KOPT-K1 (cell line): ENCODE measurements around the gene ZNF19.

ENCODE experiments used
- H3K27ac ChIP-seq: fragments of 200-600 bp; sonication (generic); 2 replicates; pipeline ENCODE4 v1.5.1; 2016; ENCODE audit warnings: antibody characterized with exemption, mild to moderate bottlenecking, low read depth, low read length; ENCODE audit not compliant: poor library complexity, severe bottlenecking
- H3K36me3 ChIP-seq: fragments of 200-600 bp; sonication (generic); 2 replicates; pipeline ENCODE4 v1.5.1; 2017; ENCODE audit warnings: antibody characterized with exemption, mild to moderate bottlenecking, low read length, moderate library complexity; ENCODE audit not compliant: insufficient read depth
- H3K9me3 ChIP-seq: fragments of 200-600 bp; sonication (generic); 2 replicates; pipeline ENCODE4 v1.5.1; 2017; ENCODE audit warnings: antibody characterized with exemption, low read length, mild to moderate bottlenecking; ENCODE audit not compliant: insufficient read depth, poor library complexity, severe bottlenecking

ZNF19 gene

DNA sequence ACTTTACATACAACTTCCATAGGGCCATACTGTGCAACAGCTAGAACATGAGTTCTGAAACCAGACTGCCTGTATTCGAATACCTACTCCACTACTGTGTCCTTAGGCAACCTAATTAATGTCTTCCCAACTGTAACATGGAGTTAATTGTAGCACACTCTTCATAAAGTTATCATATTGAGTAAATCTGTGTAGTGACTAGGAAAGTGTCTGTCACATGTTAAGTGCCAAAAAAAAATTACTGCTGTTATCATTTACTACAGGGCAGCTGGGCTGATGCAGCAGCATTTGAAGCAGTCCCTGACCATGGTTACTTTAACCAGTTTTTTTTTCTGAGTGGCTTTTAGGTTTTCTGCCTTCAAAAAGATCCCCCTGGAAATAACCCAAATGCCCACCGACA is 16.2 kb downstream of the ZNF19 start:
- Histone ChIP-seq H3K27ac (no peak overlapping the region), H3K36me3 (no peaks in the 10 kb centered on the region), H3K9me3 (no peaks in the 10 kb centered on the region)

DNA sequence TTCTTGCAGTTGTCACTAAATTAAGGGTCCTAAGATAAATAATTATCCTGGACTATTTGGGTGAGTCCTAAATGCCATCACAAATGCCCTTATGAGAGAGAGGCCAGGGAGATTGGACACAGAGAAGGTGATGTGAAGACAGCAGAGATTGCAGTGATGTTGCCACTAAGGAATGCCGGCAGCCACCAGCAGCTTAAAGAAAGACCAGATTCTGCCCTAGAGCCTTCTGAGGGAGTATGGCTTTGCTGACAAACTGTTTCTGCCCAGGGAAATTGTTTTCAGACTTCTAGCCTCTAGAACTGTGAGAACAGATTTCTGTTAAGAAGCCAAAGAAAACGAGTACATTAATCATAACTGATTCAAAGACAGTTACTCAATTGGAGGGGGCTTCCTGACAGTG is 17.1 kb downstream of the ZNF19 start:
- H3K36me3 ChIP-seq, result no peaks in the 10 kb centered on the region
- H3K9me3 ChIP-seq, result no peaks in the 10 kb centered on the region
- no peak overlapping the region for H3K27ac ChIP-seq

DNA sequence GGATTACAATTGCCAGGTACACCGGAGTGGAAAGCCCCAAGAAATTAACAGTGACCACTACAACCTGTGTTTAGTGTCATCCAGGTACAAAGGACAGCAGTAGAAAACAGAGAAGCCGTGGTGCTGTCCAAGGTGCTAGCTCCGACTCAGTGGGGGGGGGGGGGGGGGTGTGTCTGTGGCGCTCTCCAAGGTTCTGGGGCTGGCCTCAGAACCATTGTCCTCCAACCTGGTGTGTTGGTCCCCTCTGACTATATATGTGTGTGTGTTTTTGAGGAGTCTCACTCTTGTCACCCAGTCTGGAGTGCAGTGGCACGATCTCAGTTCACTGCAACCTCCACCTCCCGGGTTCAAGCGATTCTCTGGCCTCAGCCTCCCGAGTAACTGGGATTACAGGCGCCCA is 21.3 kb downstream of the ZNF19 start:
- Histone ChIP-seq H3K27ac (no peak overlapping the region), H3K36me3 (no peaks in the 10 kb centered on the region), H3K9me3 (no peaks in the 10 kb centered on the region)

DNA sequence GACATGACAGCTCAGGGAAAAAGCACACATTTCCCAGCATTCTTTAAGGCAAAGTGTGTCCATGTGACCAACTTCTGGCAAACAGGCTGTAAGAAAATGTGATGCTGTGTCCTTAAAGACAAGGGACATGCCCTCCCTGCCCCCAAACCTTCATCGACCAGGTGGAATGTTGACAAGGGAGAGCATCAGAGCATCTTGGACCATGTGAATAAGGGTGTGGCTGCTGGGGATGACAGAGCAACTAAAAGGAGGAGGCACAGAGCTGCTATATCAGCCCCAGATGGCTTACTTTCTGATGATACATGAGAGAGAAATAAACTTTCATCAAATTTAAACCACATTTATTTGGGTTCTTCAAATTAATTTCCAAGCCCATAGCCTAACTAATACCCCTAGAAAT is 24.9 kb downstream of the ZNF19 start:
- H3K36me3 ChIP-seq, result no peaks in the 10 kb centered on the region
- no peaks in the 10 kb centered on the region for H3K9me3 ChIP-seq
- no peak overlapping the region for H3K27ac ChIP-seq

GRCh38 chr16:71461686-71462648 is 27.2 kb downstream of the ZNF19 start, which contains the start of gene ZNF23:
Gene ZNF23 (minus strand): TSS chr16:71462247. CDS start chr16:71456796, 5,451 bp downstream.
- peak within 1 kb of the TSS; percentile 66 for H3K27ac ChIP-seq
- H3K9me3 ChIP-seq, result no peaks in the 10 kb centered on the region
- no peaks in the 10 kb centered on the region for H3K36me3 ChIP-seq

- peaks cover 4% of the 10 kb centered on the region; the same call in 1 of the 2 replicates for H3K36me3 ChIP-seq
- no peak overlapping the region for H3K27ac ChIP-seq
- no peaks in the 10 kb centered on the region for H3K9me3 ChIP-seq
Measured at GRCh38 chr16:71460941-71461340, 28.2 kb downstream of the ZNF19 start.

DNA sequence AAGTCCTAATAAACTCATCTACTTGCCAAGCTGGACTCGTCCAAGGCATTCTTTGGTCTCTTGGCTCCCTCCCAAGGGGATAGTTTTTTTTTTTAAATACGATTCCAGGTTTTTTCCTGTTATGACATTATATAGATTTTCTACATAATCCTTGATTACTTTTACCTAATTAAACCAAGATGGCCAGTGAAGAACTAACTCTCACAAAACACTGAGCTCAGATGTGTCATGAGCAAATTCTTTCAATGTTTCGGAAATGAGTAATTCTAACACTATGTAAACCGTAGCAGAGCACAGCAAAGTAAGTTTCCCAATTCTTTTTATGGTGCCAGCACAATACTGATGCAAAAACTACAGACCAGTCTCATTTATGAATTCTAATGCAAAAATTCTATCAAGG is 28.9 kb downstream of the ZNF19 start:
- H3K36me3 ChIP-seq, result peaks cover 4% of the 10 kb centered on the region; the same call in 1 of the 2 replicates
- H3K9me3 ChIP-seq, result no peaks in the 10 kb centered on the region
- H3K27ac ChIP-seq, result no peak overlapping the region

GRCh38 chr16:71459510-71459909 is 29.6 kb downstream of the ZNF19 start:
- no peaks in the 10 kb centered on the region for H3K9me3 ChIP-seq
- H3K36me3 ChIP-seq, result peaks cover 4% of the 10 kb centered on the region; the same call in 1 of the 2 replicates
- no peak overlapping the region for H3K27ac ChIP-seq

- Histone ChIP-seq H3K9me3 (no peaks in the 10 kb centered on the region), H3K36me3 (peaks cover 22% of the 10 kb centered on the region; the same call in 1 of the 2 replicates), H3K27ac (no peak overlapping the region)
Measured at GRCh38 chr16:71456801-71457200, 32.3 kb downstream of the ZNF19 start.

- peaks cover 35% of the 10 kb centered on the region for H3K9me3 ChIP-seq
- H3K36me3 ChIP-seq, result peaks cover 60% of the 10 kb centered on the region
- H3K27ac ChIP-seq, result no peak overlapping the region
Measured at GRCh38 chr16:71453036-71453435, 36.1 kb downstream of the ZNF19 start.

GRCh38 chr16:71449020-71449419 is 40.1 kb downstream of the ZNF19 start:
- Histone ChIP-seq H3K9me3 (peaks cover 72% of the 10 kb centered on the region), H3K36me3 (peaks cover 58% of the 10 kb centered on the region), H3K27ac (no peak overlapping the region)

DNA sequence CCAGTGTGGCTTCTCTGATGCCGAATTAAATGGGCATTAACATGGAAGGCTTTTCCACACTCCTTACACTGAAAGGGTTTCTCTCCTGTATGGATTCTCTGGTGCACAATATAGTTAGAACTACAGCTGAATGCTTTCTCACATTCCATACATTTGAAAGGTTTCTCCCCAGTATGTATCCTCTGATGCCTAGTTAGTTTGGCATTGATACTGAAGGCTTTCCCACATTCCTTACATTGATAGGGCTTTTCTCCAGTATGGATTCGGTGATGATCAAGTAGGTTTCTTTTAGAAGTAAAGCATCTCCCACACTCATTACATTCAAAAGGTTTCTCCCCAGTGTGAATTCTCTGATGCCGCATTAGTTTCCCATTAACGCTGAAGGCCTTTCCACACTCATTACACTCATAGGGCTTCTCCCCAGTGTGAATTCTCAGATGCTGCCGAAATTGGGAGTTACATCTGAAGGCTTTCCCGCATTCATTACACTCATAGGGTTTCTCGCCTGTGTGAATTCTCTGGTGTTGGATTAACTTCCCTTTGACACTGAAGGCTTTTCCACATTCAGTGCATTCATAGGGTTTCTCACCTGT is 40.8 kb downstream of the ZNF19 start:
- H3K36me3 ChIP-seq, result peaks cover 56% of the 10 kb centered on the region
- H3K27ac ChIP-seq, result no peak overlapping the region
- peaks cover 76% of the 10 kb centered on the region for H3K9me3 ChIP-seq

- Histone ChIP-seq H3K36me3 (peaks cover 9% of the 10 kb centered on the region), H3K9me3 (peaks cover 48% of the 10 kb centered on the region), H3K27ac (no peak overlapping the region)
Measured at GRCh38 chr16:71443714-71444113, 45.4 kb downstream of the ZNF19 start.

DNA sequence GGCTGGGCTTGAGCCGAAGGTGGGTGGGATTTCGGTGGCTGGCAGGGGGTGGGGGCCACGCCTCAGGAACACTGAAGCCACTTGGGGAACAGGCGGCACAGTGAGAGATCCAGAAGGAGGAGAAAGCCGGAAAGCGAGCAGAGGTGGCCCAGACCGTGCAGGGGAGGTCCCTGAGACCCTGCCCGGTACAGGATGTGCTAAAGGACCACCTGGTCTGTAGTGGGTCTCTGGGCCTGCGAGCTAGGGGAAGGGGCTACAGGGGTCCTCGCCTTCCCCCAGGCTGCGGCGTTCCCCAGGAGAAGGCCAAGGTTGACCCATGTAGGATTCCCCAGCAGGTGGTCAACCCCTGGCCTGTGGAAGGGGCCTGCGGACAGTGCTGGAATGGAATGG is 47.1 kb downstream of the ZNF19 start, which contains the start of gene TLE7:
Gene TLE7 (minus strand): TSS at position 4 of the 390 bp plus-strand sequence. CDS start 8,730 bp downstream, outside the sequence.
- H3K9me3 ChIP-seq, result peaks cover 31% of the 10 kb centered on the region
- no peaks in the 10 kb centered on the region for H3K36me3 ChIP-seq
- no peak within 1 kb of the TSS for H3K27ac ChIP-seq

DNA sequence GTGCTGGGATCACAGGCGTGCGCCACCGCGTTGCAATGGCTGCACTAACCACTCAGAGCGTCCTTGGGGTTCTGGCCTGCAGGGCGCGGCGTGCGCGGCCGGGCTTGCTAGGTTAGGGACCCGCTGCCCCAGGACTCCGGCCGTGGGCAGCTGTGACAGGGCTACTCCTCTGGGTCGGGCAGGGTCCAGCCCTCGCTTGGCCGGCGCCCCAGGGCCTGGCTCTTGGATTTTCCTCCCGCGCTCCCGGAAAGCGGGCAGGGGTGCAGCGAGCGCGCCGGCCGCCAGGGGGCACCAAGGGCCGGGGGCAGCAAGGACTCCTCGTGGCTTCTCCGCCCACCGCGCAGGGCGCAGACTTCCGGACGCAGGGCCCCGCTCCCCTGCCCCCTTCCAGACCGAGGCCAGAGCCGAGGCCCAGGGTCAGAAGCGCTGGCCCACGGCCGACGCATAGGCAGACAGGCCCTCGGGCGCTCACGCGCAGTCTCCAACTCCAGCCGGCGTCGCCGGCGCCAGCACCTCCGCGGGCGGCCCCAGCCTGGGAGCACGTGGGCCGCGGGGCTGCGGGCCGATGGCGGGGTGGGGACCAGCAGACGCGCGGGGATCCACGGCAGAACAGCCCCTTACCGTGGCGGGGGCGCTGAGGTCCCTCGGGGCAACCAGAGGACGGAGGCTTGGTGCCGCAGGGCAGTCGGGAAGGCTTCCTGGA is 47.6 kb downstream of the ZNF19 start:
- H3K27ac ChIP-seq, result no peak overlapping the region
- peaks cover 26% of the 10 kb centered on the region for H3K9me3 ChIP-seq

More for the DNA sequence above, 47.6 kb downstream of the ZNF19 start:
- no peaks in the 10 kb centered on the region for H3K36me3 ChIP-seq
